Endodermal cell (in vitro differentiated cells): Measurements from ENCODE around the gene TSPAN11. TPM values are rescaled to one million over a fixed set of nuclear protein-coding genes. Genes with fewer than 3 reads are reported as not detected.

ENCODE experiments used
- DNase-seq: peaks from one replicate; pipeline ENCODE4 v3.0.0-alpha.2; 2017
- H3K27ac ChIP-seq: 2 replicates; pipeline ENCODE4 v1.5.1; 2013; ENCODE audit warnings: mild to moderate bottlenecking, low read depth, low read length, moderate library complexity
- H3K27me3 ChIP-seq: 2 replicates; pipeline ENCODE4 v1.6.1; 2013; ENCODE audit warnings: mild to moderate bottlenecking, low read length, moderate library complexity; ENCODE audit not compliant: insufficient read depth, control insufficient read depth, poor library complexity, severe bottlenecking
- H3K36me3 ChIP-seq: 2 replicates; pipeline ENCODE4 v1.7.0; 2013; ENCODE audit warnings: mild to moderate bottlenecking, low read length, moderate library complexity; ENCODE audit not compliant: control insufficient read depth, insufficient read depth
- H3K4me1 ChIP-seq: one replicate; pipeline ENCODE4 v1.7.0; 2013; ENCODE audit warnings: low read length; ENCODE audit not compliant: control insufficient read depth, insufficient read depth
- H3K4me3 ChIP-seq: 2 replicates; pipeline ENCODE4 v1.5.1; 2013; ENCODE audit warnings: mild to moderate bottlenecking, low read length, moderate library complexity
- H3K9ac ChIP-seq: 2 replicates; pipeline ENCODE4 v1.6.1; 2013; ENCODE audit warnings: mild to moderate bottlenecking, low read length, moderate library complexity; ENCODE audit not compliant: poor library complexity, severe bottlenecking; ENCODE audit errors: extremely low read depth
- H3K9me3 ChIP-seq: 2 replicates; pipeline ENCODE4 v1.6.1; 2013; ENCODE audit warnings: mild to moderate bottlenecking, low read length, moderate library complexity; ENCODE audit not compliant: control insufficient read depth
- H3K27ac Mint-ChIP-seq: 2 replicates; pipeline ENCODE4 v1.8.0; 2020; ENCODE audit warnings: mixed read lengths
- H3K27me3 Mint-ChIP-seq: 2 replicates; pipeline ENCODE4 v1.8.0; 2021; ENCODE audit warnings: mild to moderate bottlenecking, mixed read lengths; ENCODE audit not compliant: insufficient read depth
- H3K36me3 Mint-ChIP-seq: 2 replicates; pipeline ENCODE4 v1.8.0; 2020; ENCODE audit warnings: low read depth, mixed read lengths
- H3K4me1 Mint-ChIP-seq: 2 replicates; pipeline ENCODE4 v1.8.0; 2020; ENCODE audit warnings: mixed read lengths
- H3K4me3 Mint-ChIP-seq: 2 replicates; pipeline ENCODE4 v1.8.0; 2020; ENCODE audit warnings: mild to moderate bottlenecking, moderate library complexity, mixed read lengths
- H3K9me3 Mint-ChIP-seq: 2 replicates; pipeline ENCODE4 v1.8.0; 2020; ENCODE audit warnings: mild to moderate bottlenecking, mixed read lengths
- WGBS, 2 experiments: methylation state at CpG; one replicate each; pipeline versions ENCODE4 v1.1.5 to v1.1.7; 2013; ENCODE audit warnings: missing lambda C conversion rate in 2 of 2, mixed read lengths in 1 of 2; ENCODE audit not compliant: insufficient coverage in 1 of 2, insufficient read length in 1 of 2; 5-methylcytosine and 5-hydroxymethylcytosine counted together
- total RNA-seq, 2 donors: library from RNA; stranded (reverse); fragmentation: NEBNext Ultra II Directional in 1 of 2; extraction: Animal tissue kit (Norgen Biotek cat#: 25700) in 1 of 2; gene quantifications; 2 replicates in 1 of 2; 3 replicates in 1 of 2; pipeline ENCODE4 v1.2.1, GENCODE V29; 2021
- TF ChIP-seq, protein P1 (sequence below): fragments of 200-600 bp; sonication (generic); conservative IDR thresholded peaks from 2 replicates; pipeline ENCODE4 v1.5.0; 2021; ENCODE audit warnings: antibody characterized with exemption, mild to moderate bottlenecking

The TSPAN11 gene
- total RNA-seq, 2 donors from 2014 or later, result 0.20 to 3.6 TPM

- Mint-ChIP-seq H3K9me3 (peaks cover 2% of the 10 kb centered on the region), H3K36me3 (peaks cover 1% of the 10 kb centered on the region), H3K4me1 (peaks cover 8% of the 10 kb centered on the region), H3K4me3 (no peak overlapping the region), H3K27ac (no peak overlapping the region), H3K27me3 (no peaks in the 10 kb centered on the region)
- 94 to 97% methylated on average over 12 to 13 of the region's 13 CpGs for WGBS, 2 experiments
- no peak overlapping the region for H3K4me3 ChIP-seq
- H3K9me3 ChIP-seq, result no peaks in the 10 kb centered on the region
- no peaks in the 10 kb centered on the region for H3K27me3 ChIP-seq
- DNase-seq, result no peak
- no peaks in the 10 kb centered on the region for H3K4me1 ChIP-seq
- TF ChIP-seq, protein P1, sequence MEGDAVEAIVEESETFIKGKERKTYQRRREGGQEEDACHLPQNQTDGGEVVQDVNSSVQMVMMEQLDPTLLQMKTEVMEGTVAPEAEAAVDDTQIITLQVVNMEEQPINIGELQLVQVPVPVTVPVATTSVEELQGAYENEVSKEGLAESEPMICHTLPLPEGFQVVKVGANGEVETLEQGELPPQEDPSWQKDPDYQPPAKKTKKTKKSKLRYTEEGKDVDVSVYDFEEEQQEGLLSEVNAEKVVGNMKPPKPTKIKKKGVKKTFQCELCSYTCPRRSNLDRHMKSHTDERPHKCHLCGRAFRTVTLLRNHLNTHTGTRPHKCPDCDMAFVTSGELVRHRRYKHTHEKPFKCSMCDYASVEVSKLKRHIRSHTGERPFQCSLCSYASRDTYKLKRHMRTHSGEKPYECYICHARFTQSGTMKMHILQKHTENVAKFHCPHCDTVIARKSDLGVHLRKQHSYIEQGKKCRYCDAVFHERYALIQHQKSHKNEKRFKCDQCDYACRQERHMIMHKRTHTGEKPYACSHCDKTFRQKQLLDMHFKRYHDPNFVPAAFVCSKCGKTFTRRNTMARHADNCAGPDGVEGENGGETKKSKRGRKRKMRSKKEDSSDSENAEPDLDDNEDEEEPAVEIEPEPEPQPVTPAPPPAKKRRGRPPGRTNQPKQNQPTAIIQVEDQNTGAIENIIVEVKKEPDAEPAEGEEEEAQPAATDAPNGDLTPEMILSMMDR, result no peak
- H3K27ac ChIP-seq, result no peak overlapping the region
- no peak overlapping the region for H3K9ac ChIP-seq
- H3K36me3 ChIP-seq, result no peaks in the 10 kb centered on the region
Observed at GRCh38 chr12:31015215-31015614, 88.7 kb downstream of the TSPAN11 start.

GRCh38 chr12:31016057-31016456, 89.5 kb downstream of the TSPAN11 start:
- DNase-seq, result peak; percentile 35
- no peaks in the 10 kb centered on the region for H3K27me3 ChIP-seq
- Mint-ChIP-seq H3K9me3 (peaks cover 2% of the 10 kb centered on the region), H3K4me1 (peaks cover 8% of the 10 kb centered on the region), H3K27me3 (peaks cover 2% of the 10 kb centered on the region), H3K27ac (no peak overlapping the region), H3K4me3 (no peak overlapping the region), H3K36me3 (peaks cover 1% of the 10 kb centered on the region)
- no peaks in the 10 kb centered on the region for H3K9me3 ChIP-seq
- no peak overlapping the region for H3K27ac ChIP-seq
- TF ChIP-seq, protein P1, result no peak
- WGBS, 2 experiments, result 83 to 96% methylated on average over 8 to 9 of the region's 9 CpGs
- no peak overlapping the region for H3K4me3 ChIP-seq
- H3K4me1 ChIP-seq, result no peaks in the 10 kb centered on the region
- no peaks in the 10 kb centered on the region for H3K36me3 ChIP-seq
- H3K9ac ChIP-seq, result no peak overlapping the region

DNA sequence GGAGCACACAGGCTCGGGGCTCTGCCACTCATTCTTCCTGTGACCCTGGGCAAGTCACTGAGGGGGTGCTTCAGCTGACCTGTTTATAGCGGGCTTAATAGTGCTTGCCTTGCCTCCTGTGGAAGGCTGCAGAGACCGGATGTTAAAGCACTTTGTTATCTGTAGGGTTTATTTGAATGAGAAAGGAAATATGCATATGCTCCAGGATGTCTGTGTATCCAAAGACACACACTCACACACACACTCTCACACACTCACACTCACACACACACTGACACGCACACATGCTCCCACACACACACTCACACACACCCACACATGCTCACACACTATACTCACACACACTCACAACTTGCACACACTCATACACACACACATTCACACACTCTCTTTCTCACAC, 91.0 kb downstream of the TSPAN11 start:
- TF ChIP-seq, protein P1, result no peak
- Histone ChIP-seq H3K9me3 (no peaks in the 10 kb centered on the region), H3K4me1 (no peaks in the 10 kb centered on the region), H3K36me3 (no peaks in the 10 kb centered on the region), H3K27ac (no peak overlapping the region), H3K9ac (no peak overlapping the region), H3K27me3 (no peaks in the 10 kb centered on the region), H3K4me3 (no peak overlapping the region)
- no peak overlapping the region for H3K4me3 Mint-ChIP-seq
- no peak overlapping the region for H3K27ac Mint-ChIP-seq
- peaks cover 1% of the 10 kb centered on the region for H3K36me3 Mint-ChIP-seq
- peaks cover 21% of the 10 kb centered on the region for H3K4me1 Mint-ChIP-seq
- H3K9me3 Mint-ChIP-seq, result peaks cover 4% of the 10 kb centered on the region
- H3K27me3 Mint-ChIP-seq, result peaks cover 2% of the 10 kb centered on the region
- 86 to 100% methylated on average over 3 to 4 of the region's 4 CpGs for WGBS, 2 experiments
- DNase-seq, result peak; percentile 34
